HEK293 (cell line): ENCODE results near the gene ORM2.

Source experiments
- KLF7 ChIP-seq: fragments of 450-650 bp; formaldehyde crosslinking; IDR thresholded peaks from 2 replicates; pipeline ENCODE4 v1.5.1; 2016; ENCODE audit warnings: missing biosample characterization, missing genetic modification characterization, borderline replicate concordance
- REST ChIP-seq: fragments of 450-650 bp; formaldehyde crosslinking; IDR thresholded peaks from 2 replicates; pipeline ENCODE4 v1.5.1; 2016; ENCODE audit warnings: missing biosample characterization, missing genetic modification characterization
- ZNF354C ChIP-seq: fragments of 450-650 bp; formaldehyde crosslinking; IDR thresholded peaks from 2 replicates; pipeline ENCODE4 v1.5.1; 2016; ENCODE audit warnings: missing biosample characterization, missing genetic modification characterization, low read depth, borderline replicate concordance
- ZNF600 ChIP-seq: fragments of 450-650 bp; formaldehyde crosslinking; IDR thresholded peaks from 2 replicates; pipeline ENCODE4 v1.5.1; 2016; ENCODE audit warnings: missing biosample characterization, missing genetic modification characterization
- ZNF629 ChIP-seq: fragments of 450-650 bp; formaldehyde crosslinking; IDR thresholded peaks from 2 replicates; pipeline ENCODE4 v1.5.1; 2017; ENCODE audit warnings: missing biosample characterization, missing genetic modification characterization

- TF ChIP-seq REST (tag by site-specific recombination) = no peak
- no peak for TF ChIP-seq ZNF629 (tag by site-specific recombination)
- no peak for TF ChIP-seq KLF7 (tag by site-specific recombination)
- TF ChIP-seq ZNF354C = no peak
- TF ChIP-seq ZNF600 (tag by site-specific recombination) = no peak
These were observed 4.8 kb downstream of the ORM2 start for GRCh38 chr9:114334490-114334889.
